AG09309 (cell line): Measurements from ENCODE around the gene EEIG2.
"Not testable (repeated sequence)": the region's sequence is repeated elsewhere in the genome, so short reads cannot be mapped to it uniquely, and the experiment has no call there.

Experiments used
- DNase-seq: peaks from one replicate; pipeline ENCODE4 v3.0.0-alpha.2; 2010; ENCODE audit warnings: low read depth
- H3K4me3 ChIP-seq: 2 replicates; pipeline ENCODE4 v1.5.1; 2011; ENCODE audit warnings: mild to moderate bottlenecking, low read depth, low read length, moderate library complexity; ENCODE audit not compliant: control insufficient read depth
- TF ChIP-seq, protein P1 (sequence below): IDR thresholded peaks from 2 replicates; pipeline ENCODE4 v1.5.1; 2011; ENCODE audit warnings: mild to moderate bottlenecking, low read depth, low read length, inconsistent platforms; ENCODE audit not compliant: insufficient read depth, control insufficient read depth; ENCODE audit errors: missing control alignments

Gene EEIG2

GRCh38 chr1:108559215-108560186, at the start of gene EEIG2:
TSS of gene EEIG2 (plus strand) at chr1:108560100. CDS start at chr1:108560429, 329 bp downstream.
- peak; percentile 39 for DNase-seq

GRCh38 chr1:108511764-108512163, 48.1 kb upstream of the EEIG2 start:
- DNase-seq, result no peak
- no peak overlapping the region for H3K4me3 ChIP-seq
- TF ChIP-seq, protein P1, sequence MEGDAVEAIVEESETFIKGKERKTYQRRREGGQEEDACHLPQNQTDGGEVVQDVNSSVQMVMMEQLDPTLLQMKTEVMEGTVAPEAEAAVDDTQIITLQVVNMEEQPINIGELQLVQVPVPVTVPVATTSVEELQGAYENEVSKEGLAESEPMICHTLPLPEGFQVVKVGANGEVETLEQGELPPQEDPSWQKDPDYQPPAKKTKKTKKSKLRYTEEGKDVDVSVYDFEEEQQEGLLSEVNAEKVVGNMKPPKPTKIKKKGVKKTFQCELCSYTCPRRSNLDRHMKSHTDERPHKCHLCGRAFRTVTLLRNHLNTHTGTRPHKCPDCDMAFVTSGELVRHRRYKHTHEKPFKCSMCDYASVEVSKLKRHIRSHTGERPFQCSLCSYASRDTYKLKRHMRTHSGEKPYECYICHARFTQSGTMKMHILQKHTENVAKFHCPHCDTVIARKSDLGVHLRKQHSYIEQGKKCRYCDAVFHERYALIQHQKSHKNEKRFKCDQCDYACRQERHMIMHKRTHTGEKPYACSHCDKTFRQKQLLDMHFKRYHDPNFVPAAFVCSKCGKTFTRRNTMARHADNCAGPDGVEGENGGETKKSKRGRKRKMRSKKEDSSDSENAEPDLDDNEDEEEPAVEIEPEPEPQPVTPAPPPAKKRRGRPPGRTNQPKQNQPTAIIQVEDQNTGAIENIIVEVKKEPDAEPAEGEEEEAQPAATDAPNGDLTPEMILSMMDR, result no peak

More at GRCh38 chr1:108559215-108560186, at the start of gene EEIG2:
- peak within 1 kb of the TSS; percentile 79 for H3K4me3 ChIP-seq
- TF ChIP-seq, protein P1, result peak; percentile 38

DNA sequence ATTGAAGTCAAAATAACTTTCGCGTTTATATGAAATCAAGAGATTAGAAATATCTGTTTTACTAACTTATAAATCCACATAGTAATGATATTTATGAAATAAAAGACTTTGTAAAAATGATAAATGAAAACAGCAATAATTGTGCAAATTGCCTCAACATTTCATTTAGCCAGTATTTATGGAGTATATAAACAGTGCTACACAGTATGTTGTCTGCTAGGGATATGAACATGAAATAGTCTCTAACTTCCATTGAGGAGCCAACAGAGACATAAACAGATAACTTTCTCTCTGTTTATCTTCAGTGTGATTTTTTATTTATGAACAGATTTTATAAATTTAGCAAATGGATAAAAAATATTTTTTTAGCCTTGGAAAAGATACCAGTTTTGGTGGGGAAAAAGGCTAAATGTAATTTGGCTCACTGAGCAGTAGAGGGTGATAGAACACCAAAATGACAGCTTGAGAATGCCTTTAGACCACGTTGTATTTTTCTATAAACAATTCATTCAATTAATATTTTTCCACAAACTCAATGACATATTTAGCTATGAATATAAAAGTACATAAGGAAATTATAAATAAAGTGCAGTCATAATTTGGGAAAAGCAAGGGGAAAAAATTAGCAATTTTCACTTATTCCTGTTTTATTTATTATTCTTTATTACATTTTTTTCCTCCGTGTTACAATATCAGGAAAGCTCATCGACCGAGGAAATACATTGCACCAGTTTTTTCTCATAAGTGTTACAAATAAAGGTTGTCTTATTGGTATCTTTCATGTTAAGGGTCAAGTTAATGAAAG, 47.5 kb upstream of the EEIG2 start:
- TF ChIP-seq, protein P1, result peak; percentile 66
- DNase-seq, result no peak
- no peak overlapping the region for H3K4me3 ChIP-seq

DNA sequence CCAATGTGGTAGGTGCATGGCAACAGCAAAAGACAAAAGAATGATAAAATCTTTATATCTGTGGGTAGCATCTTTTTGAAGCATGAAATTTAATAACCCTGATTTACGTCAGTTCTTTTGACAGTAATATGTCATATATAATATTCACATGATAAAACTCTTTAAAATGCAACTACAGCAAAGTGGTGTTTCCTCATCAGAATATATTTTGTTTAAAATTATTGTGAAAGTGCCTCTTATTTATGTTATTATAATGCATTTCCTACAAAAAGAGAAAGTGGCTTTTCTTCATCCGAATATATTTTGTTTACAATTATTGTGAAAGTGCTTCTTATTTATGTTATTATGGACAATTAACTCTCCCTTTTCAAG, 46.9 kb upstream of the EEIG2 start:
- TF ChIP-seq, protein P1, result no peak
- no peak overlapping the region for H3K4me3 ChIP-seq
- no peak for DNase-seq

DNA sequence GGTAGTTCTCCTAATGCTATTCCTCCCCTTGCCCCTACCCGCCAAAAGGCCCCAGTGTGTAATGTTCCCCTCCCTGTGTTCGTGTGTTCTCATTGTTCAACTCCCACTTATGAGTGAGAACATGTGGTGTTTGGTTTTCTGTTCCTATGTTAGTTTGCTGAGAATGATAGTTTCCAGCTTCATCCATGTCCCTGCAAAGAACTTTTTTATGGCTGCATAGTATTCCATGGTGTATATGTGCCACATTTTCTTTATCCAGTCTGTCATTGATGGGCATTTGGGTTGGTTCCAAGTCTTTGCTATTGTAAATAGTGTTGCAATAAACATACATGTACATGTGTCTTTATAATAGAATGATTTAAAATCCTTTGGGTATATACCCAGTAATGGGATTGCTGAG, 46.0 kb upstream of the EEIG2 start:
- DNase-seq, H3K4me3 ChIP-seq: not testable (repeated sequence)

- H3K4me3 ChIP-seq, DNase-seq: not testable (repeated sequence)
These were observed 42.5 kb upstream of the EEIG2 start for GRCh38 chr1:108517301-108517897.

GRCh38 chr1:108521990-108522393, 37.9 kb upstream of the EEIG2 start:
- H3K4me3 ChIP-seq, result no peak overlapping the region
- TF ChIP-seq, protein P1, result no peak
- peak; percentile 23 for DNase-seq
